Measurements from ENCODE around the gene PRL.

GRCh38 chr6:22332711-22333110, 35.9 kb upstream of the PRL start:
- TF ChIP-seq CTCF (conservative IDR thresholded peaks at IDR 0.05 in 1 of 2, IDR thresholded peaks at IDR 0.05 in 1 of 2; ENCODE audit: low read depth in 1 of 2, low read length in 2 of 2) (no peak), EZH2 (IDR thresholded peaks at IDR 0.05; ENCODE audit: low read length, missing control alignments) (no peak)
